Heart right ventricle (tissue), 16 donors: ENCODE data around the gene MCRIP1. TPM values are rescaled to one million over a fixed set of nuclear protein-coding genes. Genes with fewer than 3 reads are reported as not detected.

Experiments used
- ATAC-seq, 8 donors: fragments of 200-7000 bp; cut with Tn5 transposase; one replicate each; pipeline ENCODE4 v1.9.1; 2020; ENCODE audit warnings: mild to moderate bottlenecking in 8 of 8, moderate library complexity in 8 of 8, moderate number of reproducible peaks in 1 of 8
- DNase-seq, 2 donors: peaks; one replicate each; pipeline ENCODE4 v3.0.0-alpha.2; 2020
- H3K27ac ChIP-seq, 10 donors: fragments of 200-600 bp; sonication (generic) in 2 of 10; one replicate each; pipeline versions ENCODE4 v1.5.0 to v1.8.0; 2020 to 2022; ENCODE audit warnings: mild to moderate bottlenecking in 3 of 10
- H3K27me3 ChIP-seq, 7 donors: fragments of 200-600 bp; one replicate each; pipeline ENCODE4 v1.8.0; 2021 to 2022; ENCODE audit warnings: mild to moderate bottlenecking in 2 of 7
- H3K36me3 ChIP-seq, 9 donors: fragments of 200-600 bp; sonication (generic) in 1 of 9; one replicate each; pipeline versions ENCODE4 v1.5.0 to v1.8.0; 2020 to 2022; ENCODE audit warnings: mild to moderate bottlenecking in 2 of 9
- H3K4me1 ChIP-seq, 9 donors: fragments of 200-600 bp; sonication (generic) in 1 of 9; one replicate each; pipeline versions ENCODE4 v1.5.0 to v1.8.0; 2020 to 2022; ENCODE audit warnings: mild to moderate bottlenecking in 4 of 9
- H3K4me3 ChIP-seq, 10 donors: fragments of 200-600 bp; sonication (generic) in 2 of 10; one replicate each; pipeline versions ENCODE4 v1.5.0 to v1.8.0; 2020 to 2022; ENCODE audit warnings: mild to moderate bottlenecking in 7 of 10, moderate library complexity in 2 of 10
- H3K9me3 ChIP-seq, 11 donors: fragments of 200-600 bp in 10 of 11; sonication (generic) in 2 of 11; one replicate each; pipeline versions ENCODE4 v1.5.0 to v1.8.0; 2013 to 2022; ENCODE audit warnings: mild to moderate bottlenecking in 2 of 11, control low read depth in 1 of 11, moderate library complexity in 1 of 11
- WGBS, 2 donors: extraction: QIAGEN DNeasy Blood & Tissue Kit; methylation state at CpG; one replicate each; pipeline ENCODE4 v1.1.7; 2013; ENCODE audit warnings: inconsistent platforms in 1 of 2; 5-methylcytosine and 5-hydroxymethylcytosine counted together
- intact Hi-C, 10 donors: fragments of 100-400 bp; cut with DNase I; formaldehyde crosslinking; loops; one replicate each; pipeline versions ENCODE4 v1.11.1 to v1.14.2; 2022
- polyA plus RNA-seq, 2 donors: library from polyadenylated mRNA; stranded (reverse); fragments of 200-250 nt; gene quantifications; one replicate each; pipeline ENCODE4 v1.2.3, GENCODE V29; 2013
- total RNA-seq, 10 donors: library from RNA; stranded (reverse); fragmentation: NEBNext Ultra II Directional in 3 of 10; extraction: Animal tissue kit (Norgen Biotek cat#: 25700) in 3 of 10; gene quantifications; one replicate each; pipeline versions ENCODE4 v1.2.1 to v1.2.4, GENCODE V29; 2021 to 2023
- TF ChIP-seq, protein P1 (sequence below), 9 donors: fragments of 200-600 bp; sonication (generic) in 2 of 9; IDR thresholded peaks; one replicate each; pipeline versions ENCODE4 v1.5.0 to v1.8.0; 2021 to 2022; ENCODE audit warnings: antibody characterized with exemption in 9 of 9, mild to moderate bottlenecking in 5 of 9, moderate library complexity in 1 of 9
- donor health status: Arrhythmogenic right ventricular cardiomyopathy.
- donor health status: ischemic (EF 13 %, LVEDD 7.1; RV severe dilation, severe dysfunction).
- donor health status: healthy with polysubstance abuse.
- donor health status: DM: no; HTN: yes; CAD: no.
- donor health status: DM: no; HTN: no; CAD: no.
- donor health status: ischemic (EF 25% LVEDD 6.9; RV normal size, moderate dysfunction).
- donor health status: ischemic (EF 25% LVEDD 5.7; RV mildly dilated, moderate dysfunction).
- donor health status: healthy.
- donor health status: DM: yes; HTN: yes; CAD: no.
- donor health status: Ischemic cardiomyopathy.
- donor health status: ischemic (EF 35%, LVEDD 5.7; RV mildly dilated, moderate dysfunction).
- donor health status: nonischemic (EF 11% LVEDD 7.7; RV severe dilation, severe dysfunction).
- donor health status: DM: yes; HTN: yes; CAD: no.
- donor health status: PGD.
- donor health status: ischemic (EF 29% LVEDD 5.4; RV normal size, mild dysfunction).
- donor health status: nonischemic (EF 23%, LVEDD 6.1; RV moderate dilation, normal function).

Gene MCRIP1
- total and polyA plus RNA-seq, 12 donors: 75.1 to 239 (median 92.5) TPM

DNA sequence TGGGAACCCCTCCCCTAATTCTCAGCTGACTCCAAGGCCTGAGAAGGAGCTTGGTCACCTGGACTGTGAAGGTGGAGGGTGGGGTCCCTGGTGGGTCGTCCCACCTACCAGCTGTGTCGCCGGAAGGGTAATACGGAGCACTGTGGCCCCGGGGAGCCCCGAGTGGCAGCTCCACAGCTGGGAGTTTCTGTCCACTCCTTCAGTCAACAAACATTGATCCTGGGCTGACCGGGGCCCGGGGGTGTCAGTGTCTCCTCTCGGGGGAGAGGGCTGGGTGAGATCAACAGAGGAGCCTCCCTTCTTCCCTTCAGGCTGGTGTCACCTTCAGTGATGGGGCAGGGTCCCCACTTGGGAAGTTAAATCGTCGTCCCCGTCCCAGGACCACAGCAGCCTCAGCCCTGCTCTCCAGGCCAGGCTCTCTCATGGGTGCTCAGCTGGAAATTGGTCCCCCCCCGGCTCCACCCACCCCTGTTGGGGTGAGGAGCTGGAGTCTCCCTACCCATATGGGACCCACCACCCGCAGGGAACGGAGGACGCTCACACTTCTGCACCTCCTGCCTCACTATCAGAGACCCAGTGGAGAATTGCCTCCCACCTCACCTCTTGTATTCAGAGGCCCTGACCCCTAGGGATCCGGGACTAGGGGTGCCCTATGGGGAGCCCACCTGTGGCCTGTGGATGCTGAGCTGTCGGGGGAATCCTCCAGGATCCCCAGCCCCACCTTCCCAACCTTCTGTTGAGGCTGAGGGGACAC is 27.2 kb downstream of the MCRIP1 start:
- ATAC-seq (no peak), DNase-seq (no peak)
- H3K9me3 ChIP-seq: no peaks in the 10 kb centered on the region
- no peaks in the 10 kb centered on the region for H3K36me3 ChIP-seq
- TF ChIP-seq, protein P1, sequence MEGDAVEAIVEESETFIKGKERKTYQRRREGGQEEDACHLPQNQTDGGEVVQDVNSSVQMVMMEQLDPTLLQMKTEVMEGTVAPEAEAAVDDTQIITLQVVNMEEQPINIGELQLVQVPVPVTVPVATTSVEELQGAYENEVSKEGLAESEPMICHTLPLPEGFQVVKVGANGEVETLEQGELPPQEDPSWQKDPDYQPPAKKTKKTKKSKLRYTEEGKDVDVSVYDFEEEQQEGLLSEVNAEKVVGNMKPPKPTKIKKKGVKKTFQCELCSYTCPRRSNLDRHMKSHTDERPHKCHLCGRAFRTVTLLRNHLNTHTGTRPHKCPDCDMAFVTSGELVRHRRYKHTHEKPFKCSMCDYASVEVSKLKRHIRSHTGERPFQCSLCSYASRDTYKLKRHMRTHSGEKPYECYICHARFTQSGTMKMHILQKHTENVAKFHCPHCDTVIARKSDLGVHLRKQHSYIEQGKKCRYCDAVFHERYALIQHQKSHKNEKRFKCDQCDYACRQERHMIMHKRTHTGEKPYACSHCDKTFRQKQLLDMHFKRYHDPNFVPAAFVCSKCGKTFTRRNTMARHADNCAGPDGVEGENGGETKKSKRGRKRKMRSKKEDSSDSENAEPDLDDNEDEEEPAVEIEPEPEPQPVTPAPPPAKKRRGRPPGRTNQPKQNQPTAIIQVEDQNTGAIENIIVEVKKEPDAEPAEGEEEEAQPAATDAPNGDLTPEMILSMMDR (IDR thresholded peaks at IDR 0.05): no peak
- H3K27me3 ChIP-seq: peaks cover 34 to 87% (median 82%) of the 10 kb centered on the region in 7 donors
- H3K4me3 ChIP-seq: no peak overlapping the region
- H3K27ac ChIP-seq: no peak overlapping the region
- WGBS, 2 donors: 69 to 70% methylated on average over 18 of the region's 18 CpGs
- intact Hi-C loops: no loop called here
- peaks cover 0 to 18% (median 9%) of the 10 kb centered on the region in 9 donors for H3K4me1 ChIP-seq

- ATAC-seq (peak in 1 of 8 donors; percentile 7), DNase-seq (no peak)
- Histone ChIP-seq H3K9me3 (no peaks in the 10 kb centered on the region), H3K4me1 (peaks cover 0 to 18% (median 9%) of the 10 kb centered on the region in 9 donors), H3K27ac (no peak overlapping the region), H3K36me3 (no peaks in the 10 kb centered on the region), H3K4me3 (peak overlapping the region in 2 of 10 donors; percentile 8 to 16), H3K27me3 (peaks cover 34 to 86% (median 82%) of the 10 kb centered on the region in 7 donors)
- 5 to 6% methylated on average over 50 to 65 of the region's 65 CpGs for WGBS, 2 donors
- intact Hi-C loops: no loop called here
- TF ChIP-seq, protein P1 (IDR thresholded peaks at IDR 0.05): no peak
These were observed 28.3 kb downstream of the MCRIP1 start for GRCh38 chr17:81804559-81805399.

DNA sequence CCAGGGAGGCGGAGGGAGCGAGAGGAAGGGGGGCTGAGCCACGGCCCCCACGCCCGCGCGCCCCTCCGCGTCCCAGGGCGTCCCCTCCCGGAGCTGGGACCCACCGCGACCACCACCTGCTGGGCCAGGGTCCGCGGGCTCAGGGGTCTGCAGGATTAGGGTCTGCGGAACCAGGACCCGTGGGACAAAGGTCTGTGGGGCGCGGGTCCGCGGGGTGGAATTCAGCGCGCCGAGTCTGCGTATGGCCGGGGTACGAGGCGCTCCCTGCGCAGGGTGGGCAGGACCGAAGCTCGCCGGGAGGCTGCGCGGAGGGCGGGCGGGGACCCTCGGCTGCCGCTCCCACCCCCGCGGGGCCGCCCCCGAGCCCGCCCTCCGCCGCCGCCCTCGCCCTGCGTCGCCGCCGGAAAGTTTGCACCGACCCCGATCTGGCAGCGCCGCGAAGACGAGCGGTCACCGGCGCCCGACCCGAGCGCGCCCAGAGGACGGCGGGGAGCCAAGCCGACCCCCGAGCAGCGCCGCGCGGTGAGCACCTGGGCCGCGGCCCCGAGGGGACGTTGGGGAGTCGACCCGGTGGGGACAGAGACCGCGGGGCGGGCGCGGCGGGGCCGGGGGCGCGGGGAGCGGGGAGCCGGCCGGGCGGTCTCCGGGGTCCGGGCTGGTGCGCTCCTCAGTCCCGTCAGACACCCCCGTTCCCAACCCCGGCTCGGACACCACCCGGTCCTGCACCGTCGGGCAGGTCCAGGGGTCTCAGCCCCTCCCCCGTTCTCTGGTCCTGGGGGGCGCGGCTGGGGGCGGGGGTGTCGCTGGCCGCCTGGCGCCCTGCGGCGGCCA is 29.1 kb downstream of the MCRIP1 start, which contains the start of gene GCGR:
Gene GCGR, plus strand, starts transcription at position 423 of the 831 bp plus-strand sequence. CDS start 4,869 bp downstream, outside the sequence.
- Histone ChIP-seq H3K4me1 (peaks cover 0 to 18% (median 9%) of the 10 kb centered on the region in 9 donors), H3K4me3 (peak within 1 kb of the TSS in 4 of 10 donors; percentile 5 to 16 (median 9)), H3K27ac (no peak within 1 kb of the TSS), H3K27me3 (peaks cover 34 to 87% (median 80%) of the 10 kb centered on the region in 7 donors), H3K36me3 (no peaks in the 10 kb centered on the region), H3K9me3 (no peaks in the 10 kb centered on the region)
- ATAC-seq: no peak
- TF ChIP-seq, protein P1 (IDR thresholded peaks at IDR 0.05): no peak
- DNase-seq: no peak
- intact Hi-C loops: no loop called here
- WGBS, 2 donors: 1% methylated on average over 72 to 110 of the region's 110 CpGs
